ENCODE results near the gene PPP2R1B.

The PPP2R1B gene

DNA sequence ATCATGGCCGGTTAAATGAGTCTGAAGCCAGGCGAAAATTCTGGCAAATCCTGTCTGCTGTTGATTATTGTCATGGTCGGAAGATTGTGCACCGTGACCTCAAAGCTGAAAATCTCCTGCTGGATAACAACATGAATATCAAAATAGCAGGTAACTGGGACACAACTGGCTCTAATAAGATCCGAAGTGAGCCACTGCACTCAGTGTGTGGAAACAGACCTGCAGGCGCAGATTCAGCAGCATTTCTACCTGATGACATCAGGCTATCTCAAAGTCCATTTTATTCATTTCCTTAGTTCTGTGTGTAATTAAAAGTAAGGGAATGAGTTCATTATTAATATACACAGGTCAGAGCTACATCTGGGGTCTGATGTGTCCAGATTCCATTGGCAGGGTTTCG is 78.2 kb downstream of the PPP2R1B start:
- DNase-seq: no peak

- no peak for DNase-seq
These were observed 81.9 kb downstream of the PPP2R1B start for GRCh38 chr11:111684251-111684650.

- DNase-seq: no peak
These were observed 82.4 kb downstream of the PPP2R1B start for GRCh38 chr11:111683806-111684205.

- no peak for DNase-seq
These were observed 85.6 kb downstream of the PPP2R1B start for GRCh38 chr11:111680486-111681175.

Data from amniotic stem cell (primary cell).